ENCODE measurements around the gene SI.

- TF ChIP-seq CTCF (IDR thresholded peaks at IDR 0.05; ENCODE audit: poor library complexity) (peak; percentile 4), EZH2 (IDR thresholded peaks at IDR 0.05; ENCODE audit: borderline replicate concordance) (no peak), EZH2phosphoT487 (IDR thresholded peaks at IDR 0.05; ENCODE audit: low read depth, severe bottlenecking, unreplicated experiment) (no peak)
Observed at GRCh38 chr3:165070682-165071081, 7.6 kb downstream of the SI start.

Data from hepatocyte (in vitro differentiated cells).